ENCODE data around the gene CES5A. TPM values are rescaled to one million over a fixed set of nuclear protein-coding genes. Genes with fewer than 3 reads are reported as not detected.

The CES5A gene
- total RNA-seq, 1 donor from 2014 or later: not detected

DNA sequence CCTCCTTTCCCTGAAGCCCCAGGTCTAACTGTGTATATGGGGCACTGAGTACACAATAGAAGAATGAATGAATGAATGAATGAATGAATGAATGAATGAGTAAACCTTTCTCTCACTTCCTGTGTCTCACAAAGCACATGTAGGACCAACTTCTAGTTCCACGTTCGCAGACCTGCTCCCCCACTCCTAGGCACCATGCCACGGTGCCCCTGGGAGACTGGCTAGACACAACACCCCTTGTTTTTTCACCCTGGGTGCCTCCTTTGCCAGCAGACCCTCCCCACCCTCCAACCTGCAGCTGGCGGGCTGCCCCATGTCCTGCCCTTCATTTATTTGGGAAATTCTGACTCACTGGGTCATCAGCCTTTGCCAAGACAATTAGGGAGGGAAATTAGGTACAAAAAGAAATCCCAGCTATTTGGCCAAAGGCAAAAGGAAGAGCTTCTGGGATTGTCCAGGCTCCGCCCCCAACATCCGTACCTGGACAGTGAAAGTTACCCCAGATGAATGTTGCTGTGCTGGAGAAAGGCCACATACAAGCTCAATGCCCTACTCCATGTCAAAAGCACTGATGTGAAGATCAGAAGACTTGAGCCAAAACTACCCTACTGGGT is 50.0 kb downstream of the CES5A start:
- no peak overlapping the region for H3K4me3 ChIP-seq (ENCODE audit: low read depth, low read length)
- H3K36me3 ChIP-seq (ENCODE audit: control insufficient read depth, insufficient read depth, low read length): no peaks in the 10 kb centered on the region
- TF ChIP-seq CTCF (IDR thresholded peaks at IDR 0.05; ENCODE audit: insufficient read depth, low read length, severe bottlenecking): no peak
- no peaks in the 10 kb centered on the region for H3K27me3 ChIP-seq (ENCODE audit: control insufficient read depth, insufficient read depth, low read length)
- DNase-seq (ENCODE audit: low read depth) (no peak), FAIRE-seq (peak; percentile 62)

DNA sequence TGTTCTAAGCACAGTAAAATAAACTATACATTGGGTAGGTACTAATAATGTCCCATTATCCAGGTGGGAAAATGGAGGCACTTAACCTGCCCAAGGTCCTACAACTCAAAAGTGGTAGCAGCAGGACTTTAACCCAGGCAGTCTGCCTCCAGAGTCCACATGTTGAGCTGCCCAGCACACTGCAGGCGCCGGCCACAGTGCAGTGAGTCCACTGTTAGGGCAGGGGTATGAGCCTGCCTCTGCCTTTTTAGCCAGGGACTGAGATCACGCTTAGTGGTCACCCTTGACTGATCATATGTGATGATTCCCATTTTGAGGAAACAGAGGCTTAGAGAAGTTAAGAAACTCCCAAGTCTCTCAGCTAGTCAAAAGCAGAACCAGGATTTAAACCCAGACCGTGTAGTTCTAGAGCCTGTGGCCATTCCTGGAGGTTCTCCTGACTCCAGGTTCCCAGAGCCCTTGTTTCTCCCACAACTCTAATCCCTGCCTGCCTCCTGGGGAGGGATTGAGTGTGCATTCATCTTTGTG is 50.6 kb downstream of the CES5A start:
- DNase-seq (ENCODE audit: low read depth): no peak

GRCh38 chr16:55822280-55822810 is 52.8 kb downstream of the CES5A start:
- Histone ChIP-seq H3K27me3 (ENCODE audit: control insufficient read depth, insufficient read depth, low read length) (no peaks in the 10 kb centered on the region), H3K4me3 (ENCODE audit: low read depth, low read length) (no peak overlapping the region), H3K36me3 (ENCODE audit: control insufficient read depth, insufficient read depth, low read length) (no peaks in the 10 kb centered on the region)
- FAIRE-seq (no peak), DNase-seq (ENCODE audit: low read depth) (no peak)
- TF ChIP-seq CTCF (IDR thresholded peaks at IDR 0.05; ENCODE audit: insufficient read depth, low read length, severe bottlenecking): no peak

More for the DNA sequence above, 50.6 kb downstream of the CES5A start:
- FAIRE-seq: no peak
- H3K27me3 ChIP-seq (ENCODE audit: control insufficient read depth, insufficient read depth, low read length): no peaks in the 10 kb centered on the region
- TF ChIP-seq CTCF (IDR thresholded peaks at IDR 0.05; ENCODE audit: insufficient read depth, low read length, severe bottlenecking): no peak
- no peaks in the 10 kb centered on the region for H3K36me3 ChIP-seq (ENCODE audit: control insufficient read depth, insufficient read depth, low read length)
- no peak overlapping the region for H3K4me3 ChIP-seq (ENCODE audit: low read depth, low read length)

DNA sequence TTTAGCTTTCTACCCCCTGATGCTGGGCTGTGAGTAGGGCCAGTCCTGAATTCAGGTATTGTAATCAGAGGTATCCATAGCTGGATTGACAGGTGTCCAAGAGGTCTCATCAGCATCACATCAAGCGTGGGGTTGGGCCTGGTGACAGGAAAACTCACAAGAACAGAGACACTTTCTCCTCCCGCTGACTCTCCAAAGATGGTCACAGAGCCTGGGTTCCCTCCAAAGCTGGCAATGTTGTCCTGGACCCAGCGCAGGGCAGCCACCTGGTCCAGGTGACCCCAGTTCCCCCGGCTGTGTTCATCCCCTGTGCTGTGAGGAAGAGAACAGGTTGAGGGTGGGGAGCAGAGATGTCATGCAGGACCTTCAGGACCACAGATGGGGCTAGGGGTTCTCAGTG is 54.0 kb downstream of the CES5A start:
- H3K4me3 ChIP-seq (ENCODE audit: low read depth, low read length): no peak overlapping the region
- no peak for DNase-seq (ENCODE audit: low read depth)
- H3K27me3 ChIP-seq (ENCODE audit: control insufficient read depth, insufficient read depth, low read length): no peaks in the 10 kb centered on the region
- no peak for TF ChIP-seq CTCF (IDR thresholded peaks at IDR 0.05; ENCODE audit: insufficient read depth, low read length, severe bottlenecking)
- no peaks in the 10 kb centered on the region for H3K36me3 ChIP-seq (ENCODE audit: control insufficient read depth, insufficient read depth, low read length)
- peak; percentile 43 for FAIRE-seq

GRCh38 chr16:55820615-55821014 is 54.6 kb downstream of the CES5A start:
- no peak for DNase-seq (ENCODE audit: low read depth)
- no peak for FAIRE-seq
- no peaks in the 10 kb centered on the region for H3K27me3 ChIP-seq (ENCODE audit: control insufficient read depth, insufficient read depth, low read length)
- no peak for TF ChIP-seq CTCF (IDR thresholded peaks at IDR 0.05; ENCODE audit: insufficient read depth, low read length, severe bottlenecking)
- no peaks in the 10 kb centered on the region for H3K36me3 ChIP-seq (ENCODE audit: control insufficient read depth, insufficient read depth, low read length)
- no peak overlapping the region for H3K4me3 ChIP-seq (ENCODE audit: low read depth, low read length)

Measured in bronchial epithelial cell (primary cell).